Measurements from ENCODE around the gene MALRD1.

The MALRD1 gene

DNA sequence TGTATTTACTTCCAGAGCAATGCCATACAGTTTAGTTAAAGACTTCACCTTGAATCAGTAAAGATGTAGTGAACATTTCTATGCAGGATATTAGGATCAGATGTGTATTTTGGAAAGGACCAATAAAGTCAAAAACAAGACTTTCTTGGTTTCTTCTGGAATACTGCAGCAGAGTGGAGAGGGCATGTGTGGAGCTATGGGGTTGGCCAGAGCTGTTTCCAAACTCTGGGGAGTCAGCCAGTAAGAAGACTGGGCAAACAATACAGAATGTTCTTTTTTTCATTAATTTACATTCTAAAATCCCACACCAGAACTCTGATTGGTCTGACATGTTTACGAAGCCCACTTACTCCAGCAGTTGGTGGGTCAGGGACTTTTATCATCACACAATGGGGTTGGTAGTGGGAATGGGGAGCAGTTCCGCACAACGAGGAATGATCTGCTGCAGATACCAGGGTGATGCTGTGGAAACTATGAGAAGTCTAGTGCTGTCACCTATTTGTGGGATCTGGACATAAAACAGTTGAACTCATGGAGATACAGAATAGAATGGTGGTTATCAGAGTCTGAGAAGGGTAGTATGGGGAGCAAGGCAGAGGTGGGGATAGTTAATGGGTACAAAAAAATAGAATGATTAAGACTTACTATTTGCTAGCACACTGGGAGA lies 267.7 kb downstream of the MALRD1 start:
- H3K27ac ChIP-seq (ENCODE audit: low read length): no peak overlapping the region
- no peak overlapping the region for H3K9ac ChIP-seq (ENCODE audit: low read length)
- H3K4me2 ChIP-seq (ENCODE audit: low read length): no peak overlapping the region
- no peaks in the 10 kb centered on the region for H4K20me1 ChIP-seq (ENCODE audit: insufficient read depth, low read length)
- TF ChIP-seq EZH2phosphoT487 (IDR thresholded peaks at IDR 0.05; ENCODE audit: low read depth): no peak
- TF ChIP-seq, protein P1, sequence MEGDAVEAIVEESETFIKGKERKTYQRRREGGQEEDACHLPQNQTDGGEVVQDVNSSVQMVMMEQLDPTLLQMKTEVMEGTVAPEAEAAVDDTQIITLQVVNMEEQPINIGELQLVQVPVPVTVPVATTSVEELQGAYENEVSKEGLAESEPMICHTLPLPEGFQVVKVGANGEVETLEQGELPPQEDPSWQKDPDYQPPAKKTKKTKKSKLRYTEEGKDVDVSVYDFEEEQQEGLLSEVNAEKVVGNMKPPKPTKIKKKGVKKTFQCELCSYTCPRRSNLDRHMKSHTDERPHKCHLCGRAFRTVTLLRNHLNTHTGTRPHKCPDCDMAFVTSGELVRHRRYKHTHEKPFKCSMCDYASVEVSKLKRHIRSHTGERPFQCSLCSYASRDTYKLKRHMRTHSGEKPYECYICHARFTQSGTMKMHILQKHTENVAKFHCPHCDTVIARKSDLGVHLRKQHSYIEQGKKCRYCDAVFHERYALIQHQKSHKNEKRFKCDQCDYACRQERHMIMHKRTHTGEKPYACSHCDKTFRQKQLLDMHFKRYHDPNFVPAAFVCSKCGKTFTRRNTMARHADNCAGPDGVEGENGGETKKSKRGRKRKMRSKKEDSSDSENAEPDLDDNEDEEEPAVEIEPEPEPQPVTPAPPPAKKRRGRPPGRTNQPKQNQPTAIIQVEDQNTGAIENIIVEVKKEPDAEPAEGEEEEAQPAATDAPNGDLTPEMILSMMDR (IDR thresholded peaks at IDR 0.05; ENCODE audit: low read depth, low read length): no peak
- no peaks in the 10 kb centered on the region for H3K79me2 ChIP-seq (ENCODE audit: low read length)
- H3K9me3 ChIP-seq (ENCODE audit: insufficient read depth, low read length): no peaks in the 10 kb centered on the region
- H2AFZ ChIP-seq (ENCODE audit: low read depth, low read length): no peak overlapping the region
- H3K4me1 ChIP-seq (ENCODE audit: low read length): no peaks in the 10 kb centered on the region
- no peak overlapping the region for H3K4me3 ChIP-seq (ENCODE audit: low read length)
- no peaks in the 10 kb centered on the region for H3K36me3 ChIP-seq (replicated peaks; ENCODE audit: low read depth, low read length)
- no peaks in the 10 kb centered on the region for H3K27me3 ChIP-seq (ENCODE audit: low read depth, low read length)

DNA sequence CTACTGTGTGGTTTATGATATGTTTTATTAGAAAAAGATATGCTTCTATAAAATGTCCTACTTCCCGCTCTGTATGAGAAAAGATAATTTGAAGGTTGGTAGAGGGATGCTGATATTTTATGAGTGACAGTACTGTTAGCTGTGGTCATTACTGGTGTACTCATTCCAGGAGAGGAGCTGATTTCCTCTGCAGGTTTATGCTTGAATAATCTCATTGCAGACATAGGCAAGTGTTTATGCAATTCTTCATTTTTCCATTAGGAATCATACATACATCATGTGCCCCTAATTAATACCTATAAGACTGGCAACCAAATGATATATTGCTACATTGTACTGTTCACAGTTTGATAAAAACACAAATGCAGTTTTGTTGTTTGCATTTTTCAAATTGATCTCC lies 269.4 kb downstream of the MALRD1 start:
- TF ChIP-seq, protein P1 (IDR thresholded peaks at IDR 0.05; ENCODE audit: low read depth, low read length): no peak
- TF ChIP-seq EZH2phosphoT487 (IDR thresholded peaks at IDR 0.05; ENCODE audit: low read depth): no peak
- Histone ChIP-seq H3K4me2 (ENCODE audit: low read length) (no peak overlapping the region), H3K79me2 (ENCODE audit: low read length) (no peaks in the 10 kb centered on the region), H4K20me1 (ENCODE audit: insufficient read depth, low read length) (no peaks in the 10 kb centered on the region), H3K27me3 (ENCODE audit: low read depth, low read length) (no peaks in the 10 kb centered on the region), H3K4me1 (ENCODE audit: low read length) (no peaks in the 10 kb centered on the region), H3K4me3 (ENCODE audit: low read length) (no peak overlapping the region), H3K36me3 (replicated peaks; ENCODE audit: low read depth, low read length) (no peaks in the 10 kb centered on the region), H2AFZ (ENCODE audit: low read depth, low read length) (no peak overlapping the region), H3K27ac (ENCODE audit: low read length) (no peak overlapping the region), H3K9me3 (ENCODE audit: insufficient read depth, low read length) (no peaks in the 10 kb centered on the region), H3K9ac (ENCODE audit: low read length) (no peak overlapping the region)

DNA sequence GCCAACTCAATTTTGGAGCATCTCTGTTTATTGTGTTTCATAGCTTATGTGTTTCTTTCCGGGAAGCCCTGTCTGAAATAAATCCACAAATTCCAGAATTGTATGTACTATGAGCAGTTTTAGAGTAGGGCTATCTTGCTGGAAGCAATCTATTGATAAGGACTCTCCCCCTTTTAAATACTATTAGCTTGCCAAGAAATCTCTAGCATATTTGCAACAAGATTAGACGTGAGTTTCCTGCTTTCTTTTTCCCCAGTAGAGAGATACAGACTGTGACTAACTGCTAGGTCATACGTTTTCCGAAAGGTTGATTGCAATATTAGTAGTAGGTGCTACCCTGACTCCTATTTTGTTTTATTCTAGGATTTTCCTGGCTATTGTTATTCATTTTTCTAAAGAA lies 277.0 kb downstream of the MALRD1 start:
- Histone ChIP-seq H3K9ac (ENCODE audit: low read length) (no peak overlapping the region), H3K4me2 (ENCODE audit: low read length) (no peak overlapping the region), H3K4me1 (ENCODE audit: low read length) (no peaks in the 10 kb centered on the region), H3K27ac (ENCODE audit: low read length) (no peak overlapping the region), H3K9me3 (ENCODE audit: insufficient read depth, low read length) (no peaks in the 10 kb centered on the region), H3K79me2 (ENCODE audit: low read length) (no peaks in the 10 kb centered on the region), H4K20me1 (ENCODE audit: insufficient read depth, low read length) (no peaks in the 10 kb centered on the region), H3K4me3 (ENCODE audit: low read length) (no peak overlapping the region), H2AFZ (ENCODE audit: low read depth, low read length) (no peak overlapping the region), H3K36me3 (replicated peaks; ENCODE audit: low read depth, low read length) (no peaks in the 10 kb centered on the region), H3K27me3 (ENCODE audit: low read depth, low read length) (no peaks in the 10 kb centered on the region)
- TF ChIP-seq, protein P1 (IDR thresholded peaks at IDR 0.05; ENCODE audit: low read depth, low read length): no peak
- no peak for TF ChIP-seq EZH2phosphoT487 (IDR thresholded peaks at IDR 0.05; ENCODE audit: low read depth)

DNA sequence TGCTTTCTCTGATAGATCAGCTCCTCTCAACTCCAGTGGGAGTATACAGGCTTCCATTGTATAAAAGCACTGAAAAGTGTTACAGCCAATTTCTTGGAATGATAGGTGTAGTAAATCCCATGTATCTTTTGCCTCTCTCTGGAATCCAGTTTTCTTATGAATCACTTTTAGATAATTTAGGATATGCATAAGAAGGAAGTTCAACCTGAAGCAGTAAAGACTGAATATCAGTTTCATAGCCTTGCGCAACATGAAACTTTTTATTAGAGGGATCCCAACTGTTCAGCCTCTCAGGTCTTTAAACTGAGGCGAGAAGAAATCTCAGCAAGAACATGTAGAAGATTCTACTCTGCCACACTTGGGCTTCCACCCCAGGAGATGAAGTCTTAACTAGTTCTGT lies 280.0 kb downstream of the MALRD1 start:
- TF ChIP-seq, protein P1 (IDR thresholded peaks at IDR 0.05; ENCODE audit: low read depth, low read length): no peak
- TF ChIP-seq EZH2phosphoT487 (IDR thresholded peaks at IDR 0.05; ENCODE audit: low read depth): no peak

More for the DNA sequence above, 280.0 kb downstream of the MALRD1 start:
- no peak overlapping the region for H2AFZ ChIP-seq (ENCODE audit: low read depth, low read length)
- H3K27ac ChIP-seq (ENCODE audit: low read length): no peak overlapping the region
- no peaks in the 10 kb centered on the region for H3K36me3 ChIP-seq (replicated peaks; ENCODE audit: low read depth, low read length)
- no peaks in the 10 kb centered on the region for H3K4me1 ChIP-seq (ENCODE audit: low read length)
- no peak overlapping the region for H3K9ac ChIP-seq (ENCODE audit: low read length)
- H3K79me2 ChIP-seq (ENCODE audit: low read length): no peaks in the 10 kb centered on the region
- no peaks in the 10 kb centered on the region for H4K20me1 ChIP-seq (ENCODE audit: insufficient read depth, low read length)
- H3K4me2 ChIP-seq (ENCODE audit: low read length): no peak overlapping the region
- no peaks in the 10 kb centered on the region for H3K9me3 ChIP-seq (ENCODE audit: insufficient read depth, low read length)
- no peaks in the 10 kb centered on the region for H3K27me3 ChIP-seq (ENCODE audit: low read depth, low read length)
- H3K4me3 ChIP-seq (ENCODE audit: low read length): no peak overlapping the region

Data from OCI-LY3 (cell line).